ENCODE results near the gene ZNF324. TPM values are rescaled to one million over a fixed set of nuclear protein-coding genes. Genes with fewer than 3 reads are reported as not detected.
A peak's percentile ranks its signal among the peaks of the same experiment; 100 is the strongest.
"Not testable (repeated sequence)": the region's sequence is repeated elsewhere in the genome, so short reads cannot be mapped to it uniquely, and the experiment has no call there.

The ZNF324 gene
- total RNA-seq, 2 experiments from 2014 or later: 8.1 to 10.1 TPM

- Mint-ChIP-seq H3K27ac (no peak overlapping the region), H3K4me3 (no peak overlapping the region), H3K27me3 (no peaks in the 10 kb centered on the region), H3K4me1 (ENCODE audit: low read depth) (no peaks in the 10 kb centered on the region), H3K9me3 (no peaks in the 10 kb centered on the region), H3K36me3 (ENCODE audit: low read depth) (peaks cover 9% of the 10 kb centered on the region)
- POLR2A ChIA-PET: interaction anchor here (0.5 to 1.4 kb wide), 3 partner anchors 9 to 112 kb away, joined by 3 read pairs; partner anchors contain the start of gene TRIM28
- ATAC-seq (no peak), DNase-seq (no peak)
- TF ChIP-seq CTCF (IDR thresholded peaks at IDR 0.05): no peak
- intact Hi-C loops (cut with micrococcal nuclease): no loop called here
- CTCF ChIA-PET: interaction anchor here (2.9 kb wide), 1 partner anchor 60 kb away, joined by 9 read pairs; the partner anchor contains the start of gene ZBTB45
Measured at GRCh38 chr19:58460039-58460438, 6.8 kb upstream of the ZNF324 start.

DNA sequence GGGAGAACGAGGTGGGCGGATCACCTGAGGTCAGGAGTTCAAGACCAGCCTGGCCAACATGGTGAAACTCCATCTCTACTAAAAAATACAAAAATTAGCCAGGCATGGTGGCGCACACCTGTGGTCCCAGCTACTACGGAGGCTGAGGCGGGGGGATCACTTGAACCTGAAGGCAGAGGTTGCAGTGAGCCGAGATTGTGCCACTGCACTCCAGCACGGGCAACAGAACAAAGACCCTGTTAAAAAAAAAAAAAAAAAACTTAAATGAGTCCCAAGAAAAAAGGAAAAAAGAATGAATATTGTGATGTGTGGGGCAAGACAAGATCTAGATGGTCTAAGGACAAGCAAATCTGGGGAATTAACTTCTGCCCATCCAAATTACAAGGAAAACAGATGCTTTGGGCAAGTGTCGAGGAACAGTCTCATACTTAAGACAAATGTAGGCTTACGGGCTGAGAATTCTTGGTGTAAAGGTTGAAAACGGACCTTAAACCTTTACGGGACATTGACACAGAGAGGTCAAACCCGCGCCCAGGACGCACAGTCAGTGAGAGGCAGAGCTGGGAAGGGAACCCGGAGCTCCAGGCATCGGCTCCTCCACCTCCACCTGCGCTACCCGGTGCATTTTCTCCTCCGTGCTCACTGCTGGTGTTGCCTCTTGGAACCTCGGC, 656 bp upstream of the ZNF324 start:
- Mint-ChIP-seq H3K4me3 (peak overlapping the region; percentile 90), H3K27me3 (peaks cover 3% of the 10 kb centered on the region), H3K9me3 (no peaks in the 10 kb centered on the region), H3K36me3 (ENCODE audit: low read depth) (peaks cover 13% of the 10 kb centered on the region), H3K4me1 (ENCODE audit: low read depth) (peaks cover 25% of the 10 kb centered on the region), H3K27ac (no peak overlapping the region)
- no peak for TF ChIP-seq CTCF (IDR thresholded peaks at IDR 0.05)
- DNase-seq (no peak), ATAC-seq (peak; percentile 5)
- CTCF ChIA-PET: interaction anchor here (0.8 kb wide), 1 partner anchor 47 kb away, joined by 3 read pairs; no protein-coding TSS in a partner anchor
- POLR2A ChIA-PET: interaction anchor here (1.8 kb wide), 1 partner anchor 9 kb away, joined by 6 read pairs; no protein-coding TSS in a partner anchor
- intact Hi-C loops (cut with micrococcal nuclease): no loop called here

GRCh38 chr19:58468216-58468839, 1.4 kb downstream of the ZNF324 start:
- ChIA-PET CTCF (interaction anchor here (0.8 to 1.2 kb wide), 2 partner anchors 138 to 207 kb away, joined by 3 to 4 read pairs; no protein-coding TSS in a partner anchor), POLR2A (no interaction called here)
- no peak for ATAC-seq
- TF ChIP-seq CTCF (IDR thresholded peaks at IDR 0.05): no peak
- Mint-ChIP-seq H3K9me3 (no peaks in the 10 kb centered on the region), H3K4me3 (peak overlapping the region; percentile 90), H3K27ac (peak overlapping the region; percentile 57), H3K4me1 (ENCODE audit: low read depth) (peaks cover 25% of the 10 kb centered on the region), H3K36me3 (ENCODE audit: low read depth) (peaks cover 19% of the 10 kb centered on the region), H3K27me3 (peaks cover 3% of the 10 kb centered on the region)
- intact Hi-C loops (cut with micrococcal nuclease): no loop called here
- no peak for DNase-seq

DNA sequence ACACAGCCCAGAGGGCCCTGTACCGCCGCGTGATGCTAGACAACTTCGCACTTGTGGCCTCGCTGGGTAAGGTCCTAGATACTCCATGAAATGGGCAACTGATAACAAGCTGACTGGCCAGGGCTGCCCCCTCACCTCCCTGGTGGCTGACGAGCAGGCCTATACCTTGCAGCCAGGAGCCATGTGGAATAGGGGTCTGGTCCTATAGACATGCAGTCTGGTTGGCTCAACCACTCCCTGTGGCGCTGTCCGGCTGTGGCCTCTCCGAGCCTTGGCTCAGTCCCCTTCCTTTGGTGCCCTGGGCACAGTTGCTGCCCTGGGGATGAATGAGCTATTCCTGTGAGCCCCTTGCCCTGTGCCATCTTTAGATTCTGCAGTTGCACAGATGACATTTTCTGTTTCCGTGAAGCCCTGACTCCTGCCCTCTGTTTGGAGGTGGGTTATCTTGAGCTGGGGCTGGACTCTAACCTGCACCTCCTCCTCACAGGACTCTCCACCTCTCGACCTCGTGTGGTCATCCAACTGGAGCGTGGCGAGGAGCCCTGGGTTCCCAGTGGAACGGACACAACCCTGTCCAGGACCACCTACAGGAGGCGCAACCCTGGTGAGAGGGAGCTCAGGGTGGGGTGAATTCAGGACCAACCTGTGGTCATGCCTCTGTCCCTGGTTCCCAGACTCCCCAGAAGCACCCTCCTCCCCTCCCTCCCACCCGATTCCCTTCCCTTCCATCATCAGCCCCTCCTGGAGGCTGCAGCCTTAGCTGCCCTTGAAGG, 2.5 kb downstream of the ZNF324 start:
- CTCF ChIA-PET: interaction anchor here (0.8 to 2.0 kb wide), 3 partner anchors 50 to 208 kb away, joined by 3 to 7 read pairs (median 4); partner anchors contain the start of gene ZBTB45
- peaks cover 34% of the 10 kb centered on the region for H3K4me1 Mint-ChIP-seq (ENCODE audit: low read depth)
- DNase-seq (no peak), ATAC-seq (no peak)
- intact Hi-C loops (cut with micrococcal nuclease): no loop called here
- peaks cover 19% of the 10 kb centered on the region for H3K36me3 Mint-ChIP-seq (ENCODE audit: low read depth)
- TF ChIP-seq CTCF (IDR thresholded peaks at IDR 0.05): no peak
- POLR2A ChIA-PET: interaction anchor here (0.9 to 1.1 kb wide), 2 partner anchors 44 to 50 kb away, joined by 3 to 4 read pairs; partner anchors contain the start of gene ZBTB45
- H3K4me3 Mint-ChIP-seq: peak overlapping the region; percentile 90
- no peak overlapping the region for H3K27ac Mint-ChIP-seq
- H3K27me3 Mint-ChIP-seq: peaks cover 3% of the 10 kb centered on the region
- no peaks in the 10 kb centered on the region for H3K9me3 Mint-ChIP-seq

DNA sequence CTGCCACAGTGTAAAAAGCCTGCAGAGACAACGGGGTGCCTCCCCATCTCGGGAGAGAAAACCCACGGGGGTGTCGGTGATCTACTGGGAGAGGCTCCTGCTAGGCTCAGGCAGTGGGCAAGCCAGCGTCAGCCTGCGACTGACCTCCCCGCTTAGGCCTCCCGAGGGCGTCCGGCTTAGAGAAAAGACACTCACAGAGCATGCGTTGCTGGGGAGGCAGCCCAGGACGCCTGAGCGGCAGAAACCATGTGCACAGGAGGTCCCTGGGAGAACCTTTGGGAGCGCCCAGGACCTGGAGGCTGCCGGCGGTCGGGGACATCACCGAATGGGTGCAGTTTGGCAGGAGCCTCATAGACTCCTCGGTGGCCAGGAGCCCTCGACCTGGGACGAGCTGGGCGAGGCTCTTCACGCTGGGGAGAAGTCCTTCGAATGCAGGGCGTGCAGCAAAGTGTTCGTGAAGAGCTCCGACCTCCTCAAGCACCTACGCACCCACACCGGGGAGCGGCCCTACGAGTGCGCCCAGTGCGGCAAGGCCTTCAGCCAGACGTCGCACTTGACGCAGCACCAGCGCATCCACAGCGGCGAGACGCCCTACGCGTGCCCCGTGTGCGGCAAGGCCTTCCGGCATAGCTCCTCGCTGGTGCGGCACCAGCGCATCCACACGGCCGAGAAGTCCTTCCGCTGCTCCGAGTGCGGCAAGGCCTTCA, 4.1 kb downstream of the ZNF324 start:
- ATAC-seq; H3K27me3 Mint-ChIP-seq; H3K4me3 Mint-ChIP-seq; intact Hi-C loops (cut with micrococcal nuclease); POLR2A ChIA-PET; H3K9me3 Mint-ChIP-seq; H3K27ac Mint-ChIP-seq; DNase-seq: not testable (repeated sequence)
- CTCF ChIA-PET: interaction anchor here (2.0 kb wide), 1 partner anchor 48 kb away, joined by 7 read pairs; the partner anchor contains the start of gene ZBTB45
- Mint-ChIP-seq H3K36me3 (ENCODE audit: low read depth) (peaks cover 19% of the 10 kb centered on the region), H3K4me1 (ENCODE audit: low read depth) (peaks cover 45% of the 10 kb centered on the region)

All from activated CD8-positive, alpha-beta T cell treated with anti-CD3 and anti-CD28 coated beads for 36 hours (primary cell).